Effector memory CD8-positive, alpha-beta T cell (primary cell): ENCODE results near the gene CTDSPL.
A peak's percentile ranks its signal among the peaks of the same experiment; 100 is the strongest.

Experiments
- ATAC-seq: fragments of 150-1000 bp; cut with Tn5 transposase; replicated peaks from 2 replicates; pipeline ENCODE4 v1.10.0; 2021; ENCODE audit warnings: mild to moderate bottlenecking, moderate library complexity
- DNase-seq, 3 experiments: peaks; one replicate each; pipeline ENCODE4 v3.0.0; 2021
- H3K27ac Mint-ChIP-seq, 2 donors: one replicate each; pipeline ENCODE4 v1.8.0; 2022; ENCODE audit warnings: mild to moderate bottlenecking in 2 of 2, mixed read lengths in 2 of 2, moderate library complexity in 2 of 2
- H3K27me3 Mint-ChIP-seq, 2 donors: one replicate each; pipeline ENCODE4 v1.8.0; 2022; ENCODE audit warnings: mixed read lengths in 2 of 2
- H3K36me3 Mint-ChIP-seq: one replicate; pipeline ENCODE4 v1.8.0; 2022; ENCODE audit warnings: mild to moderate bottlenecking, moderate library complexity, mixed read lengths; ENCODE audit not compliant: insufficient read depth
- H3K4me1 Mint-ChIP-seq, 2 donors: one replicate each; pipeline ENCODE4 v1.8.0; 2022; ENCODE audit warnings: low read depth in 2 of 2, mixed read lengths in 2 of 2
- H3K4me3 Mint-ChIP-seq, 2 donors: one replicate each; pipeline ENCODE4 v1.8.0; 2022; ENCODE audit warnings: mild to moderate bottlenecking in 2 of 2, mixed read lengths in 2 of 2, moderate library complexity in 2 of 2
- H3K9me3 Mint-ChIP-seq, 2 donors: one replicate each; pipeline ENCODE4 v1.8.0; 2022; ENCODE audit warnings: mixed read lengths in 2 of 2

CTDSPL gene

GRCh38 chr3:37953226-37953625 is 91.5 kb downstream of the CTDSPL start:
- Mint-ChIP-seq H3K27me3 (no peaks in the 10 kb centered on the region), H3K9me3 (no peaks in the 10 kb centered on the region), H3K27ac (no peak overlapping the region), H3K4me3 (no peak overlapping the region), H3K36me3 (no peaks in the 10 kb centered on the region), H3K4me1 (peaks cover 6 to 7% of the 10 kb centered on the region in 2 donors)
- DNase-seq (no peak), ATAC-seq (no peak)

GRCh38 chr3:37953707-37954394 is 92.2 kb downstream of the CTDSPL start:
- ATAC-seq = no peak
- no peaks in the 10 kb centered on the region for H3K36me3 Mint-ChIP-seq
- H3K9me3 Mint-ChIP-seq = no peaks in the 10 kb centered on the region
- peaks cover 6 to 7% of the 10 kb centered on the region in 2 donors for H3K4me1 Mint-ChIP-seq
- no peak overlapping the region for H3K27ac Mint-ChIP-seq
- no peak overlapping the region for H3K4me3 Mint-ChIP-seq
- no peak for DNase-seq
- H3K27me3 Mint-ChIP-seq = no peaks in the 10 kb centered on the region

GRCh38 chr3:37954881-37955280 is 93.2 kb downstream of the CTDSPL start:
- no peaks in the 10 kb centered on the region for H3K36me3 Mint-ChIP-seq
- no peak overlapping the region for H3K4me3 Mint-ChIP-seq
- no peak for ATAC-seq
- H3K27ac Mint-ChIP-seq = no peak overlapping the region
- no peaks in the 10 kb centered on the region for H3K27me3 Mint-ChIP-seq
- peaks cover 6 to 7% of the 10 kb centered on the region in 2 donors for H3K4me1 Mint-ChIP-seq
- H3K9me3 Mint-ChIP-seq = no peaks in the 10 kb centered on the region
- no peak for DNase-seq

GRCh38 chr3:37955918-37956707 is 94.4 kb downstream of the CTDSPL start:
- H3K36me3 Mint-ChIP-seq = no peaks in the 10 kb centered on the region
- H3K9me3 Mint-ChIP-seq = no peaks in the 10 kb centered on the region
- no peaks in the 10 kb centered on the region for H3K27me3 Mint-ChIP-seq
- peak overlapping the region; percentile 45 to 49 for H3K27ac Mint-ChIP-seq
- peaks cover 6 to 7% of the 10 kb centered on the region in 2 donors for H3K4me1 Mint-ChIP-seq
- no peak overlapping the region for H3K4me3 Mint-ChIP-seq
- no peak for DNase-seq
- ATAC-seq = no peak

- Mint-ChIP-seq H3K27me3 (no peaks in the 10 kb centered on the region), H3K9me3 (no peaks in the 10 kb centered on the region), H3K36me3 (no peaks in the 10 kb centered on the region), H3K4me1 (peaks cover 6 to 7% of the 10 kb centered on the region in 2 donors), H3K27ac (peak overlapping the region; percentile 45 to 87), H3K4me3 (no peak overlapping the region)
- ATAC-seq (no peak), DNase-seq (no peak)
Measured at GRCh38 chr3:37956723-37957538, 95.3 kb downstream of the CTDSPL start.

- no peaks in the 10 kb centered on the region for H3K27me3 Mint-ChIP-seq
- peak overlapping the region; percentile 80 to 87 for H3K27ac Mint-ChIP-seq
- H3K4me3 Mint-ChIP-seq = no peak overlapping the region
- no peak for ATAC-seq
- H3K36me3 Mint-ChIP-seq = no peaks in the 10 kb centered on the region
- H3K4me1 Mint-ChIP-seq = peaks cover 6 to 7% of the 10 kb centered on the region in 2 donors
- DNase-seq = no peak
- no peaks in the 10 kb centered on the region for H3K9me3 Mint-ChIP-seq
Measured at GRCh38 chr3:37957539-37957936, 95.9 kb downstream of the CTDSPL start.

GRCh38 chr3:37961622-37962431 is 100.1 kb downstream of the CTDSPL start:
- H3K4me3 Mint-ChIP-seq = no peak overlapping the region
- ATAC-seq = no peak
- H3K27me3 Mint-ChIP-seq = no peaks in the 10 kb centered on the region
- H3K27ac Mint-ChIP-seq = no peak overlapping the region
- peaks cover 6 to 7% of the 10 kb centered on the region in 2 donors for H3K4me1 Mint-ChIP-seq
- no peak for DNase-seq
- H3K9me3 Mint-ChIP-seq = no peaks in the 10 kb centered on the region
- H3K36me3 Mint-ChIP-seq = no peaks in the 10 kb centered on the region

- H3K4me1 Mint-ChIP-seq = no peaks in the 10 kb centered on the region
- H3K27me3 Mint-ChIP-seq = peaks cover 0 to under 1% of the 10 kb centered on the region in 2 donors
- no peak for ATAC-seq
- no peak for DNase-seq
- no peak overlapping the region for H3K27ac Mint-ChIP-seq
- no peaks in the 10 kb centered on the region for H3K9me3 Mint-ChIP-seq
- H3K4me3 Mint-ChIP-seq = no peak overlapping the region
- H3K36me3 Mint-ChIP-seq = no peaks in the 10 kb centered on the region
Measured at GRCh38 chr3:37963016-37963415, 101.3 kb downstream of the CTDSPL start.

GRCh38 chr3:37963635-37964034 is 102.0 kb downstream of the CTDSPL start:
- no peak overlapping the region for H3K27ac Mint-ChIP-seq
- peaks cover 6 to 7% of the 10 kb centered on the region in 2 donors for H3K27me3 Mint-ChIP-seq
- ATAC-seq (no peak), DNase-seq (no peak)
- H3K4me3 Mint-ChIP-seq = no peak overlapping the region
- no peaks in the 10 kb centered on the region for H3K4me1 Mint-ChIP-seq
- no peaks in the 10 kb centered on the region for H3K36me3 Mint-ChIP-seq
- H3K9me3 Mint-ChIP-seq = no peaks in the 10 kb centered on the region

- Mint-ChIP-seq H3K4me3 (no peak overlapping the region), H3K9me3 (no peaks in the 10 kb centered on the region), H3K27me3 (peaks cover 6 to 10% of the 10 kb centered on the region in 2 donors), H3K4me1 (no peaks in the 10 kb centered on the region), H3K27ac (no peak overlapping the region), H3K36me3 (no peaks in the 10 kb centered on the region)
- no peak for ATAC-seq
- no peak for DNase-seq
Measured at GRCh38 chr3:37964146-37964545, 102.5 kb downstream of the CTDSPL start.

GRCh38 chr3:37964716-37965115 is 103.0 kb downstream of the CTDSPL start:
- H3K4me1 Mint-ChIP-seq = no peaks in the 10 kb centered on the region
- DNase-seq = no peak
- peaks cover 6 to 10% of the 10 kb centered on the region in 2 donors for H3K27me3 Mint-ChIP-seq
- no peak overlapping the region for H3K27ac Mint-ChIP-seq
- ATAC-seq = no peak
- H3K9me3 Mint-ChIP-seq = no peaks in the 10 kb centered on the region
- no peak overlapping the region for H3K4me3 Mint-ChIP-seq
- H3K36me3 Mint-ChIP-seq = no peaks in the 10 kb centered on the region

- no peaks in the 10 kb centered on the region for H3K36me3 Mint-ChIP-seq
- peaks cover 6 to 10% of the 10 kb centered on the region in 2 donors for H3K27me3 Mint-ChIP-seq
- H3K27ac Mint-ChIP-seq = no peak overlapping the region
- H3K4me3 Mint-ChIP-seq = no peak overlapping the region
- ATAC-seq (peak; percentile 64), DNase-seq (peak; percentile 36 to 44 (median 42))
- no peaks in the 10 kb centered on the region for H3K4me1 Mint-ChIP-seq
- H3K9me3 Mint-ChIP-seq = no peaks in the 10 kb centered on the region
Measured at GRCh38 chr3:37967260-37967881, 105.7 kb downstream of the CTDSPL start.
